HL-60 (cell line): Measurements from ENCODE around the gene SH3BP5.
"Not testable (repeated sequence)": the region's sequence is repeated elsewhere in the genome, so short reads cannot be mapped to it uniquely, and the experiment has no call there.

ENCODE experiments used
- CTCF ChIP-seq: IDR thresholded peaks from one replicate; pipeline ENCODE4 v1.5.1; 2011; ENCODE audit warnings: low read length, control low read depth, inconsistent platforms; ENCODE audit not compliant: insufficient read depth
- POLR2AphosphoS5 ChIP-seq: IDR thresholded peaks from 2 replicates; pipeline ENCODE4 v1.6.1; 2012; ENCODE audit warnings: low read depth
- REST ChIP-seq: IDR thresholded peaks from 2 replicates; pipeline ENCODE4 v1.6.1; 2012; ENCODE audit warnings: low read depth; ENCODE audit not compliant: insufficient replicate concordance

GRCh38 chr3:15349438-15349837, 17.1 kb upstream of the SH3BP5 start:
- not testable (repeated sequence) for TF ChIP-seq CTCF, REST, POLR2AphosphoS5
